Measurements from ENCODE around the gene GUK1.

The GUK1 gene

DNA sequence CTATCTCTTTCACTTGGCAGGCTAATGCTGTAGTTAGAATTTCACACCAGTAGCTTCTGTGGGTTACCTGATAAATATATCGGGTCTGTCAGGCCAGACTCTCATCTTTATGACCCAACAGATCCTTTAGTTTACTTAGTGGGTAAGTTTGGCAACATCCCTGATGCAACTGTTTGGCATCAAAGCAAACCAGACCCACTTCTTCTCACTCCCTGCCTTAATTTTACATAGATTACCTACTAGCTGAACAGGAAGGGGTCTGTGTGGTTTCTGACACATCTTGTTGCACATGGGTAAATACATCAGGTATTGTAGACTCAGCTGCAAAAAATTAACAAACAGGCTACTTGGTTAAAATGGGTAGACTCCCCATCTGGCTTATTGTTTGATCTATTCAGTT lies 3.2 kb upstream of the GUK1 start:
- no peak for DNase-seq

DNA sequence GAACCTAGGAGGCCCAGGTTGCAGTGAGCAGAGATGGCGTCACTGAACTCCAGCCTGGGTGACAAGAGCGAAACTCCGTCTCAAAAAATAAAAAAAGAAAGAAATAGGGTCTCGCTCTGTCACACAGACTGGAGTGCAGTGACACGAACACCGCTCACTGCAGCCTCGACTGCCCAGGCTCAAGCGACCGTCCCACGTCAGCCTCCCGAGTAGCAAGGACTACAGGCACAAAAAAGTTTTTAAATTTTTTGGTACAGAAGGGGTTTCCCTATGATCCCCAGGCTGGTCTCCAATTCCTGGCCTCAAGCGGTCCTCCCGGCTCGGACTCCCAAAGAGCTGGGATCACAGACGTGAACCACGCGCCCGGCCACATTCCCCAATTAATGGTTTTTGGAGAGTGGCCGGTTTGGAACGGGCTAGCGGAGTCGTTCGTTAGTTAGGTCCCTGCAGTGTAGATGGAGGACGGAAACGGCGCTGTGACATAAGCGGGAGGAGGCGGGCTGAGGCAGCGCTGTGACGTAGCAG lies 611 bp upstream of the GUK1 start:
- no peak for DNase-seq

DNA sequence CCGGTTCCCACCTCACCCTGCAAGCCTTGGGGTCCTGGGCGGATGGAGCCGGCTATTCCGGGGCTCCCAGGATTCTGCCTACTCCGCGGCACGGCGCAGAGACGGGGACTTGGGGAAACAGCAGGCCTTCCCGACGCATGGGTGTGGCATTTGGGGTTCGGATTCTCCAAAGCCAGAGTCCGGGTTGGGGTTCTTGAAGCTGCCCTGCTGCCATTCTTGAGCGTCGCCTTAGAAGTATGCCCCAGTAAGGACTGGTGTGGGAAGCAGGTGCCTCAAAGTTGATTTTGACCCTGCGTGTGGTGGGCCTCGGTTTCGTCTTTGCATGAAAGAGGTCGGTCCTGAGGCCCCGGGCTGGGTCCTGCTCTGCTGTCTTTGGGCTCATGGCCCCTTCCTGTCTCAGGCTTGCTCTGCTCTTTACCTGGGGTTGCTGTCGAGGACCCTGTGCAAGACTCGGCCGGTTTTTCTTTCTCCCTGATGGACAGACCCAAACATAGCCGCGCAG lies 696 bp downstream of the GUK1 start:
- DNase-seq = no peak

DNA sequence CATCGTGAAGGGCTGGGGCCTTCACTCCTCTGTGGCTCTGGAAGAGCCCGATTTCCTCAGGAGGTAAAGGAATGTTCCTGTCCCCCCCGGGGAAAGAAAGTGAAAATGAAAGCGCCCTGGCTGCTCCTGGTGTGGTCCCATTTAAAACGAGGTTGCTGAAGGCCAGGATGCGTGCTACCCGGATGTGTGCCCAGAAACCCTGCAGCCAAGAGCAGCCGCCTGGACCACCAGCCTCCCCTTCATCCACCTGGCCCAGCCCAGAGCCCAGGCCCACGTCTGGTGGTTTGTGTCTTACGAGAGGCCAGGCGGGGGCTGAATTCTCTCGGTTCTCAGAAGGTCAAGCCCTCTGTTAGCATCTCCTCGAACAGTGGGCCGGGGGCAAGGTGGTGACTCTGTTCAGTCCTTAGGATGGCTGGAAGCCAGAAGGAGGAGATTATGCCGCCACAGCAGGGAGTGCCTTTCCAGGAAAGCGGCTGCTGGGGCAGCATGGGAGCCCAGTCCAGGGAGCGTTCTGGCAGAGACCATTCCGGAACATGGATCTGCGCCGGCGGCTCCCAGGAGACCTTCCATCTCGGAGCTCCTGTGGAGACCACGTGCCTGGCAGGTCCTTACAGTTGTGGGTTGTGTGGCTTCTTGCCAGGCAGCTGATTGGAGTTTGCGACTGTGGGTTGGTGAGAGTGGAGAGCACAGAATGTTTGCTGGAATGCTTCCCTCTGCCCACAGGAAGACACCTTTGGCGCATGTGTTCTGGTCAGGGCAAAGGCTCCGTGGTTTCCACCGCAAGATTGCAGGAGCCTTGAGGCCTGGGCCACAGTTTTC lies 1.4 kb downstream of the GUK1 start:
- peak; percentile 36 for DNase-seq

DNA sequence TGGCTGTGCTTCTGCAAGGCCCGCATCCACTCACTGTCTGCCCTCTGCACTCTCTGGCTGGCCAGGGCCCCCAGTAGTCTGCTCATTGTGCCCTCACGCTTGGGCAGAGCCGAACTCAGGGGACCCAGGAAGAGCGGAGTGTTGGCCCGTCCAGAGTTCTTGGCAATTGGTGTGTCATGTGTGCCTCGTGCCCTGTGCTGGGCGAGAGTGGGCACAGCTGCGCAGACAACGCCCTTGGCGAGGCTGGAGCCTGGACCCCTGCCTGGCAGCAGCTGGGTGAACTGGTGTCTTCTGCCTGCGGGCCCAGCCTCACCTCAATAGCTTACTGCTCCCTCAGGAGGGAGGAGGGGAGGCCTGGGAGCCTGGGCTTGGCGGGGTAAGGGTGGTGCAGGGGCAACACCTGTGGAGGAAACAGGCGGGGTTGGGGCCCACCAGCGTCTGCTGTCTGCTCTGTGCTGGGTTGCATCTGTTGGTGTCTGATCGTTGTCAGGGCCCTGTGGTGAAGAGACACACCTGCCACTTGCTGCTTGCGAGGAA lies 2.1 kb downstream of the GUK1 start:
- no peak for DNase-seq

DNA sequence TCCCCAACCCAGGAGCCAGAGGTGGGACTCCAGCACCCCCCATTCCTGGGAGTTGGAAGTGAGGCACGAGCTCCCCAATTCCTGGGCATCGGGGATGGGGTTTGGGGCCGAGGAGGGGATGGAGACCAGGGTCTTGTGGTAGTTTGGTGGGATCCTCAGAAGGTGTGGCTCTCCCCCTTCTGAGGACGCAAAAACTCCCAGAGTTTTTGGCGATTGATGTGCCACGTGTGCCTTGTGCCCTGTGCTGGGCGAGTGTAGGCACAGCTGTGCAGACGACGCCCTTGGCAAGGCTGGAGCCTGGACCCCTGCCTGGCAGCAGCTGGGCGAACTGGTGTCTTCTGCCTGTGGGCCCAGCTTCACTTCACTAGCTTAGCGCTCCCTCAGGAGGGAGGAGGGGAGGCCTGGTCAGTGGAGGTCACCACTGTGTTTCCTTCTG lies 2.6 kb downstream of the GUK1 start:
- DNase-seq = no peak

DNA sequence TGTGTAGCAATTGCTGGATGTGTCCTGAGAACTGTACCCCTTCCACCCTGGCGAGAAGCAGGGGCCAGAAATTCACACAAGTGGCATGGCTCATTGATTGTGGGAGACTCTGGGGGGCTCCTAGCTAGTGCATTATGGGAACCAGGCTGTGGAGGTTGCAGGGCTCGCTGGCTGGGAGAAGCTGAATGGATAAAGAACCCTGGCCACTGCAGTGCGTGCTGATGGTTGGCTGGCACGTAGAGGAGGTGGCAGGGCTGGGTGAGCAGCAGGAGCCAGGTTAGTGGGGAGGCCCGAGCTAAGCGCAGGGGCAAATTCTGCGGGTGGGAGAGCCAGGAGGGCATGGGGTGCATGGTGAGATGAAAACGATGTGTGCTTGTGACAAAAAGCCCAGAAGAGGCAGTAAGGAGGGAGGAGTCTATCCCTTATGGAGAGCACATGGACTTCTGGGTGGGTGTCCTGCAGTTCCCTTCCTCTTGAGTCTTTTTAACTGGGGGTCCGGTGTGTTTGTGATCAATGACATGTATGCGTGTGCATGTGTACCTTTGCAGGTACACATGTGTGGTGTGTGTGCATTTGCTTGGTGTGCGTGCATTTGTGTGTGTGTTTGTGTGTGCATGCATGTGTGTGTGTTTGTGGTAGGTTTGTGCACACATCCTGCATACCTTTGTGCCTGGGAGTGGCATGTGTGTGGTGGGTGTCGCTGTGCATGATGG lies 3.6 kb downstream of the GUK1 start:
- DNase-seq = no peak

DNA sequence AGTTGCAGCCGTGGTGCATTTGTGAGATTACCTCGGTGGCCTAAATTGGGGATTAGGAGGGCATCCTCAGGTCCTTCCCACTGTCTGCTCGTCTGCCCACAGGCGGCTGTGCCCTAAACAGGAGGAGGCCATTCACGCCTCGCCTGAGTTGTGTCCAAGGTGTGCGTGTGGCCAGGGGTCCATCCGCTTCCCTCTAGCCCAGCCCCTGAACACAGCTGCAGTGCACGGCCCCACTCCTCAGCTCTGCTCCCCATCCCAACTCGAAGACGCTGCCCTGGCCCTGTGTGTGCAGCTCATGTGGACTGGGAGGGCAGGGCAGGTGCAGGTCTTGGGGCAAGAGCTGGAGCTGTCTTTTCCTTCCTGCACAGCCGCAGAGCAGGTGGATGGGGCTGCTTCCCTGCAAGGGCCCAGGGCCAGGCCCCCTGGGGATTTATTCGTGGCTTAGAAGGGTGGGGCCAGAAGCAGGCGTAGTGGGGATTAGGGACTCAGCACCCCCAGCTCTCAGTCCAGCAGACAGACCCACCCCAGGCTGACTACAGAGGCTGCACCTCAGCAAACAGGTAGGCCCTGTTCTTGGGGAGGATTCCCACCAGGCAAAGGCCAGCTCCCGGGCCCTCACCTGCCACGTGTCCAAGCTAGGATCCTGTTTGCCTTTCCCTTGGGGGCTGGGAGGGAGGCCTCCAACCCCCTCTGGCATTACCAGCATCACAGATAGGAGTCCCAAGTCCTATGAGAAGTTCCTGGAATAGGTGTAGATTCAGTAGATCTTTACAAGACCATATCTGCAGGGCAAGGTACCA lies 4.3 kb downstream of the GUK1 start:
- no peak for DNase-seq

DNA sequence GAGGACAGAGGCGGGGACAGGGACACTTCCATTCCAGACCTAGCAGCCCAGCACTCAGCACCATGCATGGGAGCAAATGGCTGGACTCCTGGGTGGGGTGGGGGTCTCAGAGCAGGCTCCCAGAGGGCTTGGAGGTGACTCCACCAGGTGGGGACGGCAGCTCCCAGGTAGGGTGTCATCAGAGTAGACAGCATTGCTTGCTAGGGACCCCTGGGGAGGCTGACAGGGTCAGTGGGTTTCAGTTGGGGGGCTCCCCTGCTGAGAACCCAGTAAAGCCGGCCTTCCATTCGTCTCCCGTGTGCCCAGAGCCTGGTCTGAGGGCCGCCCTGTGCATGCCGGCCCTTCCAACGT lies 4.9 kb downstream of the GUK1 start:
- no peak for DNase-seq

DNA sequence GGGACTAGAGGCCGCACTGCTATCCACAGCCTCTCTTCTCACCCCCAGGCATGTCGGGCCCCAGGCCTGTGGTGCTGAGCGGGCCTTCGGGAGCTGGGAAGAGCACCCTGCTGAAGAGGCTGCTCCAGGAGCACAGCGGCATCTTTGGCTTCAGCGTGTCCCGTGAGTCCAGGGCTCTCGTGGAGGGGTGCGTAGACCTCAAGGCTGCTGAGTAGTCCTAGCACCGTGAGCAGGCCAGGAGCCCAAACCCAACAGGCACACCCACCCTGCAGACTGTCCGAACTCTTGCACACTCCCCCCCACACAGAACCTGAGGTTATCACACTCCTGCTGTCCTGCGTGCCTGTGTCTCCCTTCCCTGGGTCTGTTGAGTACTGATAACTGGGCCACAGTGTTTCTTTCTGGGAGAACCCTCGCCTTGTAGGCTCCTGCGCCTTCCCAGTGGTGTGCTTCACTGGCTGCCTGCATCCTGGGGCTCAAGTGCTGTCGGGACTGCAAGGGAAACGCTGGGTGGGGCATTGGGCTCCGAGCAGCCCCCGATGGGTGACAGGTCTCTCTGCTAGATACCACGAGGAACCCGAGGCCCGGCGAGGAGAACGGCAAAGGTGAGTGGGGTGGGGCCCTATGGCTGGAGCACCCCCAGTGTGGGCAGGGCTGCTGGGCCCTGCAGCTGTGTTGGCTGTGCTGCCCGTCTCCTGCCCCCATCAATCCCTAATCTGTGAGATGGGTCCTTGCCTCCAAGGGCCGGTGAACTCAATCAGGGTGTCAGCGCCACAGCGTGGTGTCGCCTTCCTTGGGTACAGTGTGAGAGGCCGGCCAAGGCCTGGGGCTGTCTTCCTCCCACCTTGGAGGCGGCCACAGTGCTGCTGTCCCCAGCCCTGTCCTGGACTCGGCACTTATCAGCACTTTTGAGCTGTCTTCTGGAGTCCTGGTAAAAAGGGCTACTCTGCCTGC lies 5.7 kb downstream of the GUK1 start:
- DNase-seq = no peak

DNA sequence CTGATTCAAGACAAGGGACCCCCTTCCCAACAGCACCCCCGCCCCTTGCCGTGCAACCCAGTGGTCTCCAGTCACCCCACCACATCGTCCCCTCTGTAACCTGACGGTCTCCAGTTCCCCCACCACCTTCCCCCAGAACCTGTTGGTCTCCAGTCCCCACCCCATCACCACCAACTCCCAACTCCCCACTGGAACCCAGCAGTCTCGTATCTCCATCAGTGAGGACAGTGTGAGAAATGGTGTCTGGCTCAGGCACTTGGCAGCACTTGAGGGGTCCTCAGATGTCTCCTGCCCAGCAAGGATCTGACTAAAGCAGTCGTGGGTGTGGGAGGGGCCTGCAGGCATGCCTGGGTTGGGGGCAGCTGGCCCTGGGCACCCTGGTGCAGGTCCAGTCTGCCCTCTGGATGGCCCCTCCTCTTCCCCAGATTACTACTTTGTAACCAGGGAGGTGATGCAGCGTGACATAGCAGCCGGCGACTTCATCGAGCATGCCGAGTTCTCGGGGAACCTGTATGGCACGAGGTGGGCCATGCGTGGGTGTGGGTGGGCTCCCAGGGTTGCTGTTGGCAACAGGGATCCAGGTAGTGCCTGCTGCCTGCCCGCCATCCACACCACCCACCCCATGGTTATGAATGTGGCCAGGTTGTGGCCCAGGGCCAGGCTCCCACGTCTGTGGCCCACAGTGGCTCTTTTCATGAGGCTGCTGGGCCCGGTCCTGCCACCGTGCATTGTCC lies 6.5 kb downstream of the GUK1 start:
- no peak for DNase-seq

DNA sequence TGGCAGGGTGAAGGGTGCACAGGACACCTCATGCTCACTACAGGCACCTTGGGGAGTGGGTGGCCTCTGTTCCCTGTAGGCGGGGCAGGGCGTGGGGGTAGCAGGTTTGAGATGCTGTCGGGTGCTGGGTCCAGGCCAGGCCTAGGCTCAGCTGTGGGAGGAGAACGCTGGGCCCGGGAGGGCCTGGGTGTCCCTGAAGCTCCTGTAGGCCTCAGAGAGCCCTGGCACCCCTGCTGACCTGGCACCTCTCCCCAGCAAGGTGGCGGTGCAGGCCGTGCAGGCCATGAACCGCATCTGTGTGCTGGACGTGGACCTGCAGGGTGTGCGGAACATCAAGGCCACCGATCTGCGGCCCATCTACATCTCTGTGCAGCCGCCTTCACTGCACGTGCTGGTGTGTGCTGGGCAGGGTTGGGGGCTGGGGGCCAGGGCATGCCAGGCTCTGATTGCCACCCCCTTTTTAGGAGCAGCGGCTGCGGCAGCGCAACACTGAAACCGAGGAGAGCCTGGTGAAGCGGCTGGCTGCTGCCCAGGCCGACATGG lies 7.1 kb downstream of the GUK1 start:
- no peak for DNase-seq

DNA sequence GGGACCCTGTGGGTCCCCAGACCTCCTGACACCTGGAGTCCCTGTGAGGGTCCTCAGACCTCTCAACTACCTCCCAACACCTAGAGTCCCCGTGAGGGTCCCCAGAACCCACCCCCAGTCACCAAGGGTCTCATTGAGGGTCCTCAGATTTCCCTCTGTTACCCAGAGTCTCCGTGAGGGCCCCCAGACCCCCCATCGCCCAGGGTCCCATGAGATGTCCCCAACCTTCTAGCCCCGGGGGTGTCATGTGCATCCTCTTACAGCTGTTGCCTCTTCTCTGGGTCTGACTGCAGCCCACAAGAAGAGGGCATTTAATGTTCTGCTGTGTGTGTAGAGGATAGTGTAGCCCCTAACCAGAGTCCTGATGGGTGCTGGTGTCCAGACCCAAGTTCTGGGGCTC lies 7.7 kb downstream of the GUK1 start:
- no peak for DNase-seq

DNA sequence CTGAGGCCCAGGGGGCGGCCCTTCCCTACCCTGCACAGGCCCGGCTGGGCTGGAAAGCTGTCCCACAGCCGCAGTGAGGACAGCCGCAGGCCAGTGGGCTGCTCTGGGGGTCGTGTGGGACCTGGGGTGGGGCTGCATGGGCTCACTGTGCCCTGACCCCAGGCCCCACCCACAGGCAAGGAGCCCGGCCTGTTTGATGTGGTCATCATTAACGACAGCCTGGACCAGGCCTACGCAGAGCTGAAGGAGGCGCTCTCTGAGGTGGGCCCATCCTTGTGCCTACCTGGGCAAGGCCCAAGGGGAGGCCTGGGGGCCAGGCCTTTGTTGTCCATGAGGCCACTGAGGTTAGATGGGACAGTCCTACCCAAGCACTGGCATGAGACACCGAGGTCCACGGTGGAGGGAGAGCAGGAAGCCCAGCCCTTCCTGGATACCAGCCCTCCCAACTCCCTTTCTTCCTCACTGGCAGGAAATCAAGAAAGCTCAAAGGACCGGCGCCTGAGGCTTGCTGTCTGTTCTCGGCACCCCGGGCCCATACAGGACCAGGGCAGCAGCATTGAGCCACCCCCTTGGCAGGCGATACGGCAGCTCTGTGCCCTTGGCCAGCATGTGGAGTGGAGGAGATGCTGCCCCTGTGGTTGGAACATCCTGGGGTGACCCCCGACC lies 8.2 kb downstream of the GUK1 start:
- DNase-seq = no peak

DNA sequence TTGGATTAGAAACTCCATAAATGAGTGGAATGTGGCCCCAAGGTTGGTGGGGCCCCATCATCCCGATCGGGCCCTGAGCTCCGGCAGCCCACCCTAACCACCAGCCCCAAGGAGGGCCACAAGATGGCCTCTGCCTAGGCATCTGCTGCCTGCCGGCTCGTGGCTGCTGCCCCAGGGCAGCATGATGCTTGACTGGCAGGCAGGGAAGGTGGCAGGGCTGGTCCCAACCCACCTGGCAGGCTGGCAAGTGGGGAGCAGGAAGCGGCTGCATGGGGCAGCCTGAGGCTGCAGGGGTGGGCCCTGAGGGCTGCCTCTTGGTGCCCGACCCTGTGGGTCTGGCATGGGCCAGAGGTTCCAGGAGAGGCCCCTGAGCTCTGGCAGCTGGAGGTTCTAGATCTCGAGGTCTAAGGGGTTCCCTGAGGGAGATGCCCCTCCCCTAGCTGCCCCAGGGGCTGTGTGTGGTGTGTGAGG lies 8.9 kb downstream of the GUK1 start:
- peak; percentile 11 for DNase-seq

DNA sequence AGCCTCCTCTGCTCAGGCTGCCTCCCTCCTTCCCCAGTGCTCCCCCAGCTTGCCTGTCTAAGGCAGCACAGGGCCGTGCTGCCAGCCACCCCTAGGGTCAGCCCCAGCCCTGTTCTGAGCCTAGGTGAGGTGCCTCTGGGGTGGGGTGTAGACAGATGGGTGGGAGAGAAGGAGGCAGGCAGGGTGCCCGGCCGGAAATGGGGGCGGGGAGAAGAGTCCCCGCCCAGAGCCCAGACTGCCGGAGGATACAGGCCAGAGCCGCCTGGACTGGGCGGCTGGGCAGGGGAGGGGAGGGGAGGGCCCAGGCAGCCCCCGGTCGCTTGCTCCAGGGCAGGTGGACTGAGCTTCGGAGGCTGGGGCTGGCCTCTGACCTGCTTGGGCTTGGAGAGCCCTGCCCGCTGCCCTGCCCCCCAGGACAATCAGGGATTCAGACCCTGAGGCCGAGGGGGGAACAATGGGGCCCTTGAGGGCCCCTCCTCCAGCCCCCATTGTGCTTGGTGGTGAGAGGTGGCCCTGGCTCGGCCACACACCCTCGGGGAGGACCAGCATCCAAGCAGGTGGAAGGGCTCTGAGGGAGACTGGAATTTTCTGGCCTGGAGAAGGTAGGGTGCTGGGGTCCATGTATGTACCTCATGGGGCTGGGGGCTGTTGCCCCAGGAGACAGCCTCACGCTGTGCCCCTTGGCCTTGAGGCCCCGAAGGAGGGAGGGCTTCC lies 9.5 kb downstream of the GUK1 start, which contains the start of gene GJC2:
Gene GJC2, plus strand, starts transcription at position 525 of the 714 bp plus-strand sequence. CDS start 7,829 bp downstream, outside the sequence.
- DNase-seq = no peak

DNA sequence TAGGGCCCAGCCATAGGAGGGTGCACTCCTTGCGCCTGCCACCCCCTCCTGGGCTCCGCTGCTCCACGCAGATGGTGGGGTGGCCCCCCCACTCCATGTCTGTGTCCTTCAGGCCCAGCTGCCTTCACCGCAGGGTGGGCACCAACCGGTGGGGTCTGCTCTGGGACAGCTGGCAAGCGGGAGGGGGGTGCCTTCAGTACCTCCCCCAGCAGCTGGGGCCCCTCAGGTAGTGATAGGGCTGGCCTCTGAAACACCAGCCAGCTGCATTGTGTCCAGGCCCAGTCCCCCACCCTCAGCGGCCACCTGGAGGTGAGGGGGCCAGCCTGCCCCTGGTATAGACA lies 10.0 kb downstream of the GUK1 start:
- DNase-seq = peak; percentile 16

DNA sequence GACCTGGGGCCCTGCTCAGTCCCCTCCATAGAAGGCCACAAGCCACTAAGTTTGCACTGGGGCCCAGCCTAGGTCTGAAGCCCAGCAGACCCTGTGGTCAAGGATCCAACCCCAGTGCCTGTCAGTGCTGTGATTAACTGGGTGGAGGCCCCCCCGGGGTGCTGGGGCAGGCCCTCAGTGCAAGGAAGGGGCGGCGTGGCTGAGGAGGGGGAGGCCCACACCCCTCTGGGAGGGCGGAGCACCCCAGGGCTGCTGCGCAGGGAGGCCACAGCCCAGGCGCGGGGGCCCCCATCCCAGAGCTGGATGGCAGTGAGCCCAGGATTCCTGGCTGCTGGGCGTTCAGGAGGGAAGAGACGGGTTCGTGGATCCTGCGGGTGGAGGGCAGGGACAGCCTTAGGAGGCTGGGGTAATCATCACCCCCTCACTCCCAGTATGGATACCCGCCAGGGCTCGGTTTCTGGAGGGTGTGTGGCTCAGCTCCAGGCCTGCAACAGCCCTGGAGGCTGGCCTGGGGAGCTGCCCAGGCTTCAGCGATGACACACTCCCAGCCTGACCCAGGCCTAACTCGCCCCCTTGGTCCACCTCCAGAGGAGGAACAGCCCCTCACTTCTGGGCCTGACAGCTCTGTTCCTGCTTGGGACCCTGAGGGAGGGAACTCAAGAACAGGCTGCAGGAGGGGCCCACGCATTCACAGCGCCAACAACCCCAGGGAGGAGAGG lies 10.5 kb downstream of the GUK1 start:
- peak; percentile 73 for DNase-seq

Data from T1000 (cell line).